Measurements from ENCODE around the gene METTL8.

METTL8 gene

GRCh38 chr2:171412571-171413175 lies 21.1 kb downstream of the METTL8 start:
- no peak overlapping the region for H3K4me3 ChIP-seq (ENCODE audit: insufficient read length, low read depth)
- DNase-seq (ENCODE audit: low read depth, low spot score), result no peak
- TF ChIP-seq SUZ12 (IDR thresholded peaks at IDR 0.05; ENCODE audit: extremely low read depth, insufficient read depth, insufficient read length), result no peak
- no peak for TF ChIP-seq ZNF274 (IDR thresholded peaks at IDR 0.05; ENCODE audit: low read depth, low read length)
- TF ChIP-seq YY1 (IDR thresholded peaks at IDR 0.05; ENCODE audit: insufficient read depth, insufficient read length), result no peak
- no peaks in the 10 kb centered on the region for H3K27me3 ChIP-seq (ENCODE audit: insufficient read depth, insufficient read length)
- no peaks in the 10 kb centered on the region for H3K9me3 ChIP-seq (ENCODE audit: insufficient read depth, low read length)
- no peak overlapping the region for H3K9ac ChIP-seq (ENCODE audit: insufficient read length, low read depth)
- H3K4me1 ChIP-seq (ENCODE audit: insufficient read depth, insufficient read length), result no peaks in the 10 kb centered on the region
- peaks cover 6% of the 10 kb centered on the region for H3K36me3 ChIP-seq (ENCODE audit: insufficient read depth, insufficient read length, low read length)

GRCh38 chr2:171411791-171412483 lies 21.9 kb downstream of the METTL8 start:
- Histone ChIP-seq H3K4me3 (ENCODE audit: insufficient read length, low read depth) (no peak overlapping the region), H3K9ac (ENCODE audit: insufficient read length, low read depth) (no peak overlapping the region), H3K4me1 (ENCODE audit: insufficient read depth, insufficient read length) (no peaks in the 10 kb centered on the region), H3K27me3 (ENCODE audit: insufficient read depth, insufficient read length) (no peaks in the 10 kb centered on the region), H3K9me3 (ENCODE audit: insufficient read depth, low read length) (no peaks in the 10 kb centered on the region), H3K36me3 (ENCODE audit: insufficient read depth, insufficient read length, low read length) (peaks cover 6% of the 10 kb centered on the region)
- no peak for DNase-seq (ENCODE audit: low read depth, low spot score)
- TF ChIP-seq ZNF274 (IDR thresholded peaks at IDR 0.05; ENCODE audit: low read depth, low read length) (no peak), SUZ12 (IDR thresholded peaks at IDR 0.05; ENCODE audit: extremely low read depth, insufficient read depth, insufficient read length) (no peak), YY1 (IDR thresholded peaks at IDR 0.05; ENCODE audit: insufficient read depth, insufficient read length) (no peak)

DNA sequence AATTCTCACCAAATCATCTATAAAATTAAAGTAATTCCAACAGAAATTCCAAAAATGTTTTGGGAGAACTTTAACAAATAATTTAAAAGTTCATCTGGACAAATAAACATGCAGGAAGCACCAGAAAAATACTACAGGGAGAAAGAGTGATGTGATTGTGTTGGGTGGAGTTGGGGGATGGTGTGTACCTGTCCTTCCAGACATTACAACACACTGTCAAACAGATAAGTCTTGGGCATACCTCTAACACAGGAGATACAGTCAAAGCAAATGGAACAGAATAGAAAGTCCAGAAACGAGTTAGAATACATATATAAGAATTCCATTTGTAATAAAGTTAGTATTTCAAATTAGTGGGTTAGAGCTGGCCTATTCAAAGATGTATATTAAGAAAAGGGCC lies 22.6 kb downstream of the METTL8 start:
- no peaks in the 10 kb centered on the region for H3K27me3 ChIP-seq (ENCODE audit: insufficient read depth, insufficient read length)
- H3K36me3 ChIP-seq (ENCODE audit: insufficient read depth, insufficient read length, low read length), result peaks cover 6% of the 10 kb centered on the region
- H3K4me1 ChIP-seq (ENCODE audit: insufficient read depth, insufficient read length), result no peaks in the 10 kb centered on the region
- H3K4me3 ChIP-seq (ENCODE audit: insufficient read length, low read depth), result no peak overlapping the region
- H3K9ac ChIP-seq (ENCODE audit: insufficient read length, low read depth), result no peak overlapping the region
- H3K9me3 ChIP-seq (ENCODE audit: insufficient read depth, low read length), result no peaks in the 10 kb centered on the region
- DNase-seq (ENCODE audit: low read depth, low spot score), result no peak
- TF ChIP-seq YY1 (IDR thresholded peaks at IDR 0.05; ENCODE audit: insufficient read depth, insufficient read length) (no peak), SUZ12 (IDR thresholded peaks at IDR 0.05; ENCODE audit: extremely low read depth, insufficient read depth, insufficient read length) (no peak), ZNF274 (IDR thresholded peaks at IDR 0.05; ENCODE audit: low read depth, low read length) (no peak)

- Histone ChIP-seq H3K36me3 (ENCODE audit: insufficient read depth, insufficient read length, low read length) (peaks cover 6% of the 10 kb centered on the region), H3K27me3 (ENCODE audit: insufficient read depth, insufficient read length) (no peaks in the 10 kb centered on the region), H3K9me3 (ENCODE audit: insufficient read depth, low read length) (no peaks in the 10 kb centered on the region), H3K4me1 (ENCODE audit: insufficient read depth, insufficient read length) (no peaks in the 10 kb centered on the region), H3K9ac (ENCODE audit: insufficient read length, low read depth) (no peak overlapping the region), H3K4me3 (ENCODE audit: insufficient read length, low read depth) (no peak overlapping the region)
- DNase-seq (ENCODE audit: low read depth, low spot score), result no peak
- TF ChIP-seq SUZ12 (IDR thresholded peaks at IDR 0.05; ENCODE audit: extremely low read depth, insufficient read depth, insufficient read length) (no peak), YY1 (IDR thresholded peaks at IDR 0.05; ENCODE audit: insufficient read depth, insufficient read length) (no peak), ZNF274 (IDR thresholded peaks at IDR 0.05; ENCODE audit: low read depth, low read length) (no peak)
Measured at GRCh38 chr2:171410624-171411023, 23.2 kb downstream of the METTL8 start.

DNA sequence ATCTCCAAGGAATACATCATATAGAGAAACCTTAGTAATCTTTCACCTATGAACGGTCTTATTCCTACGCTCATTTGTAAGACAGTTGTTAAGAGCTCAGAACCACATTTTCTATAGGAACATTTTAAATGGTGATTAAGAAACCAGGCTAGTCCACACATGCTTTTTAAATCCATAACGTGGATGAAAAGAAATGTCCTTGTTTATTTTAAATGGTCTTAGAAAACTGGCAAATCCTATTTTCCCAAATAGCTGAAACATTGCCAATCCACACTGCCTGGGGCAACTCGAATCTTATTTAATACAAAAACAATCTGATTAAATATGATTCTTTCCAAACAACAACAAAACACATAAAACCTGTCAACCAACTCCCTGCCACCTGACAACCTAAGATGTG lies 23.7 kb downstream of the METTL8 start:
- no peak overlapping the region for H3K4me3 ChIP-seq (ENCODE audit: insufficient read length, low read depth)
- H3K27me3 ChIP-seq (ENCODE audit: insufficient read depth, insufficient read length), result no peaks in the 10 kb centered on the region
- TF ChIP-seq ZNF274 (IDR thresholded peaks at IDR 0.05; ENCODE audit: low read depth, low read length), result no peak
- TF ChIP-seq SUZ12 (IDR thresholded peaks at IDR 0.05; ENCODE audit: extremely low read depth, insufficient read depth, insufficient read length), result no peak
- no peak for TF ChIP-seq YY1 (IDR thresholded peaks at IDR 0.05; ENCODE audit: insufficient read depth, insufficient read length)
- DNase-seq (ENCODE audit: low read depth, low spot score), result no peak
- H3K9ac ChIP-seq (ENCODE audit: insufficient read length, low read depth), result no peak overlapping the region
- H3K9me3 ChIP-seq (ENCODE audit: insufficient read depth, low read length), result no peaks in the 10 kb centered on the region
- no peaks in the 10 kb centered on the region for H3K4me1 ChIP-seq (ENCODE audit: insufficient read depth, insufficient read length)
- H3K36me3 ChIP-seq (ENCODE audit: insufficient read depth, insufficient read length, low read length), result peaks cover 6% of the 10 kb centered on the region

- H3K27me3 ChIP-seq (ENCODE audit: insufficient read depth, insufficient read length), result no peaks in the 10 kb centered on the region
- TF ChIP-seq SUZ12 (IDR thresholded peaks at IDR 0.05; ENCODE audit: extremely low read depth, insufficient read depth, insufficient read length) (no peak), YY1 (IDR thresholded peaks at IDR 0.05; ENCODE audit: insufficient read depth, insufficient read length) (no peak), ZNF274 (IDR thresholded peaks at IDR 0.05; ENCODE audit: low read depth, low read length) (no peak)
- H3K36me3 ChIP-seq (ENCODE audit: insufficient read depth, insufficient read length, low read length), result peaks cover 6% of the 10 kb centered on the region
- H3K9ac ChIP-seq (ENCODE audit: insufficient read length, low read depth), result no peak overlapping the region
- H3K9me3 ChIP-seq (ENCODE audit: insufficient read depth, low read length), result no peaks in the 10 kb centered on the region
- no peaks in the 10 kb centered on the region for H3K4me1 ChIP-seq (ENCODE audit: insufficient read depth, insufficient read length)
- no peak overlapping the region for H3K4me3 ChIP-seq (ENCODE audit: insufficient read length, low read depth)
- DNase-seq (ENCODE audit: low read depth, low spot score), result peak; percentile 15
Measured at GRCh38 chr2:171409436-171409971, 24.3 kb downstream of the METTL8 start.

DNA sequence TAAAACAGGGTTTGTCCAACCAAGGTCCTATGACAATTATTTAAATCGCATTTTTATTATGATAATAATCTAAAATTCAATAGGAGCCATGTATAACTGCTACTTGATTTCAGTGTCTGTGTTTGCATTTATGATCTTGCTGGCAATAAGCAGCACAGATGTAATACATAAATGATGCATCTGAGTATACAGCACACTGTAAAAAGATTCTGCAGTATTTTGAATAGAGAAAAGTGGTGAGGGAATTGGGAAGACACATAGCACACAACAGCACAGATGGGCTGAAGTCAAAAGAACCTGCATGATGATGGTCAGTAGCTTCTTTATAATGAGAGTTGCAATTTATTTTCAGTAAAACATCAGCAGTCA lies 26.1 kb downstream of the METTL8 start:
- Histone ChIP-seq H3K9me3 (ENCODE audit: insufficient read depth, low read length) (peaks cover 4% of the 10 kb centered on the region), H3K9ac (ENCODE audit: insufficient read length, low read depth) (no peak overlapping the region), H3K27me3 (ENCODE audit: insufficient read depth, insufficient read length) (no peaks in the 10 kb centered on the region), H3K4me3 (ENCODE audit: insufficient read length, low read depth) (no peak overlapping the region), H3K36me3 (ENCODE audit: insufficient read depth, insufficient read length, low read length) (no peaks in the 10 kb centered on the region), H3K4me1 (ENCODE audit: insufficient read depth, insufficient read length) (no peaks in the 10 kb centered on the region)
- TF ChIP-seq ZNF274 (IDR thresholded peaks at IDR 0.05; ENCODE audit: low read depth, low read length) (no peak), SUZ12 (IDR thresholded peaks at IDR 0.05; ENCODE audit: extremely low read depth, insufficient read depth, insufficient read length) (no peak), YY1 (IDR thresholded peaks at IDR 0.05; ENCODE audit: insufficient read depth, insufficient read length) (no peak)
- no peak for DNase-seq (ENCODE audit: low read depth, low spot score)

Measured in NT2/D1 (cell line).